ENCODE results near the gene GPS2.

Gene GPS2

GRCh38 chr17:7281953-7282751 is 33.0 kb downstream of the GPS2 start:
- H3K4me3 ChIP-seq (ENCODE audit: low read length), result no peak overlapping the region
- H3K36me3 ChIP-seq (ENCODE audit: control insufficient read depth, insufficient read depth, low read length), result no peaks in the 10 kb centered on the region
- H3K27me3 ChIP-seq (ENCODE audit: control insufficient read depth, insufficient read depth, low read length), result peaks cover 43% of the 10 kb centered on the region
- H3K9ac ChIP-seq (ENCODE audit: low read length), result no peak overlapping the region
- no peaks in the 10 kb centered on the region for H3K9me3 ChIP-seq (ENCODE audit: control insufficient read depth, low read length)
- H3K4me1 ChIP-seq (ENCODE audit: control insufficient read depth, insufficient read depth, low read length), result peaks cover 21% of the 10 kb centered on the region

- Histone ChIP-seq H3K4me1 (ENCODE audit: control insufficient read depth, insufficient read depth, low read length) (peaks cover 21% of the 10 kb centered on the region), H3K9ac (ENCODE audit: low read length) (peak within 1 kb of the TSS; percentile 40), H3K36me3 (ENCODE audit: control insufficient read depth, insufficient read depth, low read length) (no peaks in the 10 kb centered on the region), H3K27me3 (ENCODE audit: control insufficient read depth, insufficient read depth, low read length) (peaks cover 43% of the 10 kb centered on the region), H3K9me3 (ENCODE audit: control insufficient read depth, low read length) (no peaks in the 10 kb centered on the region), H3K4me3 (ENCODE audit: low read length) (peak within 1 kb of the TSS; percentile 41)
Measured at GRCh38 chr17:7281074-7281952, 33.8 kb downstream of the GPS2 start, which contains the start of gene SLC2A4. TSS of gene SLC2A4 (plus strand) at chr17:7281718. CDS start at chr17:7281935, 217 bp downstream.

- no peaks in the 10 kb centered on the region for H3K36me3 ChIP-seq (ENCODE audit: control insufficient read depth, insufficient read depth, low read length)
- no peaks in the 10 kb centered on the region for H3K9me3 ChIP-seq (ENCODE audit: control insufficient read depth, low read length)
- H3K4me1 ChIP-seq (ENCODE audit: control insufficient read depth, insufficient read depth, low read length), result peaks cover 21% of the 10 kb centered on the region
- peak overlapping the region; percentile 40 for H3K9ac ChIP-seq (ENCODE audit: low read length)
- peaks cover 43% of the 10 kb centered on the region for H3K27me3 ChIP-seq (ENCODE audit: control insufficient read depth, insufficient read depth, low read length)
- peak overlapping the region; percentile 41 for H3K4me3 ChIP-seq (ENCODE audit: low read length)
Measured at GRCh38 chr17:7280519-7281073, 34.6 kb downstream of the GPS2 start.

- H3K9ac ChIP-seq (ENCODE audit: low read length), result no peak overlapping the region
- no peaks in the 10 kb centered on the region for H3K36me3 ChIP-seq (ENCODE audit: control insufficient read depth, insufficient read depth, low read length)
- peaks cover 41% of the 10 kb centered on the region for H3K27me3 ChIP-seq (ENCODE audit: control insufficient read depth, insufficient read depth, low read length)
- no peak overlapping the region for H3K4me3 ChIP-seq (ENCODE audit: low read length)
- peaks cover 21% of the 10 kb centered on the region for H3K4me1 ChIP-seq (ENCODE audit: control insufficient read depth, insufficient read depth, low read length)
- H3K9me3 ChIP-seq (ENCODE audit: control insufficient read depth, low read length), result no peaks in the 10 kb centered on the region
Measured at GRCh38 chr17:7279448-7279847, 35.7 kb downstream of the GPS2 start.

GRCh38 chr17:7266784-7267183 is 48.4 kb downstream of the GPS2 start:
- peaks cover 33% of the 10 kb centered on the region for H3K27me3 ChIP-seq (ENCODE audit: control insufficient read depth, insufficient read depth, low read length)

DNA sequence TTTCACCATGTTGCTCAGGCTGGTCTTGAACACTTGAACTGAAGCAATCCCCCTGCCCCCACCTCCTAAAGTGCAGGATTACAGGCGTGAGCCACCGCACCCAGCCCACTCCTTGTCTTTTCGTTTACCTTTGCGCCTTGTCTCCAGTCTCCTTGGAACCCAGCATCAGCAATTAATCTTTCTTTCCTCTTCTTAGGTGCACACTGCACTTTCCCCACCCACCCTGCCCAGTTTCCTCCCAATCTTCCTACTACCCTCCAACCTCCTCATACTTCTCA is 51.4 kb downstream of the GPS2 start:
- H3K9ac ChIP-seq (ENCODE audit: low read length), result no peak overlapping the region
- no peaks in the 10 kb centered on the region for H3K9me3 ChIP-seq (ENCODE audit: control insufficient read depth, low read length)
- no peak overlapping the region for H3K4me3 ChIP-seq (ENCODE audit: low read length)
- H3K27me3 ChIP-seq (ENCODE audit: control insufficient read depth, insufficient read depth, low read length), result peaks cover 42% of the 10 kb centered on the region
- H3K36me3 ChIP-seq (ENCODE audit: control insufficient read depth, insufficient read depth, low read length), result no peaks in the 10 kb centered on the region
- peaks cover 42% of the 10 kb centered on the region for H3K4me1 ChIP-seq (ENCODE audit: control insufficient read depth, insufficient read depth, low read length)

More at GRCh38 chr17:7266784-7267183, 48.4 kb downstream of the GPS2 start:
- no peak overlapping the region for H3K4me3 ChIP-seq (ENCODE audit: low read length)
- H3K4me1 ChIP-seq (ENCODE audit: control insufficient read depth, insufficient read depth, low read length), result peaks cover 19% of the 10 kb centered on the region
- no peak overlapping the region for H3K9ac ChIP-seq (ENCODE audit: low read length)
- no peaks in the 10 kb centered on the region for H3K36me3 ChIP-seq (ENCODE audit: control insufficient read depth, insufficient read depth, low read length)
- no peaks in the 10 kb centered on the region for H3K9me3 ChIP-seq (ENCODE audit: control insufficient read depth, low read length)

DNA sequence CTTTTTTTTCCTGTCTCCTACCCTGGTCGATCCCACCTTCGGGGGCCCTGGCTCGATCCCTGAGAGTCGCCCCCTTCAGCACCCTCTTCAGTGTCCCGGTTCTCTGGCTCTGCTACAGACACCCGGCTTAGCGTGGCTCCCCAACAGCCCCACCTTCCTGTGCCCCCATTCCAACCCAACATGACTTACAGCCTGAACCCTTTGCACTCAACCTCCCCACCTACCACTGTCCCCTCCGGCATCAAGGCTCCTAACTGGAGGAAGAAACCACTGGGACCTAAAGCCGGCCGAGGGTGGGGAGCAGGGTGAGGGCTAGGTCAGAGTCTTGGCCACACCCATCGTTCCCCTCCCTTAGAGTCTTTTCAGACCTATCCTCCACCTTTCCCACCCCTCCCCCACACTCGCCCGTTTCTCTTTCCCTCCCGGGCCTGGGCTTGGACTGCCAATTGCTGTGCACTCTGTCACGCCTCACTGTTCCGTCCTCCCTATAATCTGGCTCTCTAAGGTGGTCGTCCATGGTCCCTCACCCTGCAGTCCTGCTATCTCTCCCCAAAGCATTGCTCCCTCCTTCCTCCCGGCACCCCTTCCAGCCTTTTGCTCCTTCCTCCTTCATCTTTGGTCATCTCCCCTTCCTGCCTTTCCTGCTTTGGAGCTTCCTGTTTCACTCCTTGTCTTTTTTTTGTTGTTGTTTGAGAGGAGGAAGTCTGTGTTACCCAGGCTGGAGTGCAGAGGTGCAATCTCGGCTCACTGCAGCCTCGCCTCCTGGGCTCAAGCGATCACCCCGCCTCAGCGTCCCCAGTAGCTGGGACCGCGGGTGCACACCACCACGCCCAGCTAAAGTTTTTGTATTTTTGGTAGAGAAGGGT is 52.0 kb downstream of the GPS2 start:
- Histone ChIP-seq H3K27me3 (ENCODE audit: control insufficient read depth, insufficient read depth, low read length) (peaks cover 42% of the 10 kb centered on the region), H3K9me3 (ENCODE audit: control insufficient read depth, low read length) (no peaks in the 10 kb centered on the region), H3K9ac (ENCODE audit: low read length) (peak overlapping the region; percentile 77), H3K4me1 (ENCODE audit: control insufficient read depth, insufficient read depth, low read length) (peaks cover 45% of the 10 kb centered on the region), H3K4me3 (ENCODE audit: low read length) (peak overlapping the region; percentile 50), H3K36me3 (ENCODE audit: control insufficient read depth, insufficient read depth, low read length) (no peaks in the 10 kb centered on the region)
